Measurements from ENCODE around the gene DNM2. TPM values are rescaled to one million over a fixed set of nuclear protein-coding genes. Genes with fewer than 3 reads are reported as not detected.
A peak's percentile ranks its signal among the peaks of the same experiment; 100 is the strongest.

The DNM2 gene
- total and polyA plus RNA-seq, 2 of the 13 experiments (the other 11 are each of a cell fraction or from before 2014, with no cell fraction given): 41.7 to 59.8 TPM

DNA sequence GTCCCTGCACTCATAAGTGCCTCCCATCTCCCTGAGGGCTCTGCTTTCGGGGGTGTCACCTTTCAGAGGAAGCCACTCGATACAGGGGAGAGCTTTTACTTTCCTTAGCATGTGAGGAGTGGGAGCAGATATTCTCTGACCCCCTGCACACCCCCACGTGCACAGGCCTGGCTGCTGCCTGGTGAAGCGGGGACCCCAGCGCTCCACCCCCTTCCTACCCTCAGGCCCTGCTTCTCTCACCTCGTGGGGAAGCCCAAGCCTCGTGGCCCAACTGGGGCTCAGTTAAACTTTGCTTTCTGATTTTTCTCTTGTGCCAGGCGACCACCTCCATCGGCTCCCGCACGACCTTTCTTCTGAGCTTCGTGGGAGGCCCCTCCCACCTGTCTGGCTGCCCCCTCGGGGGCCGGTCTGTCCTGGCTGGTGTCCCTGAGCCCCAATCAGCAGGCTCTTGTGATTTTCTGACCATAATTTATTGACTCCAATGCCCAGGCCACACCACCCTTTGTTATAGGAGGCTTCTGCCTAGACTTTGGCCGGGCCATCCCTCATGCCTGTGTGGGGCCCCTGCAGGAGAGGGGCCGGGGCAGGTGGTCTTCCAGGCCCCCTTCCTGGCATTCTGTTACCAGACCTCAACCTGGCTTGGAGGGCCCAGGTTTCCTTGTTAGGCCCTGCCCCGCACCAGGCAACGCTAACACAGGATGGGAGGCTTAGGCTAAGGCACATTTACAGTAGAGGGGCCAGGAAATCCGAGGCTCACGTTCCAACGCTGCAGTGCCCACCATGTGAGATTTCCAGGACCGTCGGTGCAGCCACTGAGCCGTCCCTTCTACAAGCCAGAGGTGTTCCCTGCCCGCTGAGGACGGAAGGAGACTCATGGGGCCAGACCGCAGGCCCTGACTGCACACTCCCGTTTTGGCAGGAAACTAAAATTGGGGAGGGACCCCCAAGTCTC is 114.4 kb downstream of the DNM2 start:
- BruUV-seq (replicated peaks): no TSS peak
- Histone ChIP-seq H3K4me2 (ENCODE audit: low read depth, low read length) (no peak overlapping the region), H3K36me3 (replicated peaks in 1 of 2; ENCODE audit: control insufficient read depth in 1 of 2, insufficient read depth in 2 of 2, low read length in 2 of 2) (peaks cover 10 to 15% of the 10 kb centered on the region in 2 experiments; a peak in 4 of 5 replicates), H3K9me3 (ENCODE audit: low read length) (no peaks in the 10 kb centered on the region), H2AFZ (ENCODE audit: low read length) (no peak overlapping the region), H3K9ac (ENCODE audit: insufficient read depth, low read depth, low read length) (no peak overlapping the region), H4K20me1 (ENCODE audit: insufficient read depth, low read length) (no peaks in the 10 kb centered on the region), H3K4me3 (replicated peaks in 1 of 3; ENCODE audit: insufficient read depth in 1 of 3, low read depth in 2 of 3, low read length in 3 of 3) (no peak overlapping the region), H3K27me3 (ENCODE audit: control insufficient read depth in 1 of 2, insufficient read depth in 2 of 2, low read length in 2 of 2) (no peaks in the 10 kb centered on the region), H3K27ac (ENCODE audit: extremely low read length, insufficient read depth, low read length) (no peak overlapping the region), H3K79me2 (ENCODE audit: insufficient read depth, low read length) (no peaks in the 10 kb centered on the region), H3K4me1 (ENCODE audit: insufficient read depth, low read length) (peaks cover 16% of the 10 kb centered on the region)
- CTCF ChIA-PET (ENCODE audit: low intra/inter-chr PET ratio, low total read pairs): no interaction called here
- POLR2A ChIA-PET: no interaction called here
- FAIRE-seq: no peak
- ATAC-seq: no peak
- intact Hi-C loops (cut with micrococcal nuclease; ENCODE audit: unreplicated experiment): loop anchor here (10.0 kb wide), 1 partner anchor 117 kb away; the partner anchor contains the start of gene DNM2
- WGBS (ENCODE audit: low lambda C conversion rate): 96% methylated on average over 25 of the region's 28 CpGs
- no peak for DNase-seq (ENCODE audit: low spot score)
- in situ Hi-C loops (cut with HindIII; ENCODE audit: extremely low pct_ligation_motif_present, low pct_unique_long_range_greater_than_20kb): no loop called here
- TF ChIP-seq, protein P1, sequence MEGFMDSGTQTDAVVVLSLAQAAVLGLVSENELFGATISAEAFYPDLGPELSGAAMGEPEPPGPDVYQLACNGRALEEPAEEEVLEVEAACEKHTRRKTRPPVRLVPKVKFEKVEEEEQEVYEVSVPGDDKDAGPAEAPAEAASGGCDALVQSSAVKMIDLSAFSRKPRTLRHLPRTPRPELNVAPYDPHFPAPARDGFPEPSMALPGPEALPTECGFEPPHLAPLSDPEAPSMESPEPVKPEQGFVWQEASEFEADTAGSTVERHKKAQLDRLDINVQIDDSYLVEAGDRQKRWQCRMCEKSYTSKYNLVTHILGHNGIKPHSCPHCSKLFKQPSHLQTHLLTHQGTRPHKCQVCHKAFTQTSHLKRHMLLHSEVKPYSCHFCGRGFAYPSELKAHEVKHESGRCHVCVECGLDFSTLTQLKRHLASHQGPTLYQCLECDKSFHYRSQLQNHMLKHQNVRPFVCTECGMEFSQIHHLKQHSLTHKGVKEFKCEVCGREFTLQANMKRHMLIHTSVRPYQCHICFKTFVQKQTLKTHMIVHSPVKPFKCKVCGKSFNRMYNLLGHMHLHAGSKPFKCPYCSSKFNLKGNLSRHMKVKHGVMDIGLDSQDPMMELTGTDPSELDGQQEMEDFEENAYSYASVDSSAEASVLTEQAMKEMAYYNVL (CRISPR knock-in tag; IDR thresholded peaks at IDR 0.05; ENCODE audit: borderline replicate concordance): no peak
- no peak for TF ChIP-seq RAD21 (CRISPR knock-in tag; IDR thresholded peaks at IDR 0.05)
- TF ChIP-seq POLR2G (IDR thresholded peaks at IDR 0.05; ENCODE audit: low read depth, low read length): 0 out of 2 replicates have a peak, but pooled peaks have one; percentile 21
- no peak for TF ChIP-seq ZBTB8A (CRISPR knock-in tag; IDR thresholded peaks at IDR 0.05; ENCODE audit: borderline replicate concordance, low read depth)
- no peak for TF ChIP-seq MEF2D (CRISPR knock-in tag; IDR thresholded peaks at IDR 0.05)
- TF ChIP-seq, protein P2, sequence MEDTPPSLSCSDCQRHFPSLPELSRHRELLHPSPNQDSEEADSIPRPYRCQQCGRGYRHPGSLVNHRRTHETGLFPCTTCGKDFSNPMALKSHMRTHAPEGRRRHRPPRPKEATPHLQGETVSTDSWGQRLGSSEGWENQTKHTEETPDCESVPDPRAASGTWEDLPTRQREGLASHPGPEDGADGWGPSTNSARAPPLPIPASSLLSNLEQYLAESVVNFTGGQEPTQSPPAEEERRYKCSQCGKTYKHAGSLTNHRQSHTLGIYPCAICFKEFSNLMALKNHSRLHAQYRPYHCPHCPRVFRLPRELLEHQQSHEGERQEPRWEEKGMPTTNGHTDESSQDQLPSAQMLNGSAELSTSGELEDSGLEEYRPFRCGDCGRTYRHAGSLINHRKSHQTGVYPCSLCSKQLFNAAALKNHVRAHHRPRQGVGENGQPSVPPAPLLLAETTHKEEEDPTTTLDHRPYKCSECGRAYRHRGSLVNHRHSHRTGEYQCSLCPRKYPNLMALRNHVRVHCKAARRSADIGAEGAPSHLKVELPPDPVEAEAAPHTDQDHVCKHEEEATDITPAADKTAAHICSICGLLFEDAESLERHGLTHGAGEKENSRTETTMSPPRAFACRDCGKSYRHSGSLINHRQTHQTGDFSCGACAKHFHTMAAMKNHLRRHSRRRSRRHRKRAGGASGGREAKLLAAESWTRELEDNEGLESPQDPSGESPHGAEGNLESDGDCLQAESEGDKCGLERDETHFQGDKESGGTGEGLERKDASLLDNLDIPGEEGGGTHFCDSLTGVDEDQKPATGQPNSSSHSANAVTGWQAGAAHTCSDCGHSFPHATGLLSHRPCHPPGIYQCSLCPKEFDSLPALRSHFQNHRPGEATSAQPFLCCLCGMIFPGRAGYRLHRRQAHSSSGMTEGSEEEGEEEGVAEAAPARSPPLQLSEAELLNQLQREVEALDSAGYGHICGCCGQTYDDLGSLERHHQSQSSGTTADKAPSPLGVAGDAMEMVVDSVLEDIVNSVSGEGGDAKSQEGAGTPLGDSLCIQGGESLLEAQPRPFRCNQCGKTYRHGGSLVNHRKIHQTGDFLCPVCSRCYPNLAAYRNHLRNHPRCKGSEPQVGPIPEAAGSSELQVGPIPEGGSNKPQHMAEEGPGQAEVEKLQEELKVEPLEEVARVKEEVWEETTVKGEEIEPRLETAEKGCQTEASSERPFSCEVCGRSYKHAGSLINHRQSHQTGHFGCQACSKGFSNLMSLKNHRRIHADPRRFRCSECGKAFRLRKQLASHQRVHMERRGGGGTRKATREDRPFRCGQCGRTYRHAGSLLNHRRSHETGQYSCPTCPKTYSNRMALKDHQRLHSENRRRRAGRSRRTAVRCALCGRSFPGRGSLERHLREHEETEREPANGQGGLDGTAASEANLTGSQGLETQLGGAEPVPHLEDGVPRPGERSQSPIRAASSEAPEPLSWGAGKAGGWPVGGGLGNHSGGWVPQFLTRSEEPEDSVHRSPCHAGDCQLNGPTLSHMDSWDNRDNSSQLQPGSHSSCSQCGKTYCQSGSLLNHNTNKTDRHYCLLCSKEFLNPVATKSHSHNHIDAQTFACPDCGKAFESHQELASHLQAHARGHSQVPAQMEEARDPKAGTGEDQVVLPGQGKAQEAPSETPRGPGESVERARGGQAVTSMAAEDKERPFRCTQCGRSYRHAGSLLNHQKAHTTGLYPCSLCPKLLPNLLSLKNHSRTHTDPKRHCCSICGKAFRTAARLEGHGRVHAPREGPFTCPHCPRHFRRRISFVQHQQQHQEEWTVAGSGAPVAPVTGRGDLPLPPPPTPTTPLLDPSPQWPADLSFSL (CRISPR knock-in tag; IDR thresholded peaks at IDR 0.05): no peak
- TF ChIP-seq RFX5 (IDR thresholded peaks at IDR 0.05; ENCODE audit: low read depth, low read length): no peak
- TF ChIP-seq EEA1 (CRISPR knock-in tag; IDR thresholded peaks at IDR 0.05; ENCODE audit: borderline replicate concordance): no peak
- no peak for TF ChIP-seq ZSCAN21 (CRISPR knock-in tag; IDR thresholded peaks at IDR 0.05; ENCODE audit: borderline replicate concordance)
- no peak for TF ChIP-seq NFYB (CRISPR knock-in tag; IDR thresholded peaks at IDR 0.05)
- no peak for TF ChIP-seq SALL1 (CRISPR knock-in tag; IDR thresholded peaks at IDR 0.05)
- TF ChIP-seq NCOA5 (CRISPR knock-in tag; IDR thresholded peaks at IDR 0.05): no peak
- TF ChIP-seq MED8 (CRISPR knock-in tag; IDR thresholded peaks at IDR 0.05; ENCODE audit: insufficient replicate concordance): no peak
- peak; percentile 82 for TF ChIP-seq AGO2 (optimal IDR thresholded peaks at IDR 0.05; ENCODE audit: low read depth, low read length)
- no peak for TF ChIP-seq PHB2 (IDR thresholded peaks at IDR 0.05; ENCODE audit: partially characterized antibody)

Measured in HepG2 (cell line).